Neuron (in vitro differentiated cells): ENCODE results near the gene IGFBP6.
"Not testable (repeated sequence)": the region's sequence is repeated elsewhere in the genome, so short reads cannot be mapped to it uniquely, and the experiment has no call there.

ENCODE experiments used
- H2AFZ ChIP-seq: one replicate; pipeline ENCODE4 v1.6.1; 2013; ENCODE audit warnings: low read depth, mild to moderate bottlenecking, inconsistent platforms, low read length, moderate library complexity
- H3K27me3 ChIP-seq: one replicate; pipeline ENCODE4 v1.6.1; 2013; ENCODE audit warnings: low read length; ENCODE audit not compliant: insufficient read depth
- H3K36me3 ChIP-seq: one replicate; pipeline ENCODE4 v1.6.1; 2013; ENCODE audit warnings: low read length; ENCODE audit not compliant: insufficient read depth
- H3K4me1 ChIP-seq: one replicate; pipeline ENCODE4 v1.6.1; 2013; ENCODE audit warnings: low read length; ENCODE audit not compliant: insufficient read depth
- H3K4me3 ChIP-seq: 2 replicates; pipeline ENCODE4 v1.5.1; 2013; ENCODE audit warnings: mild to moderate bottlenecking, low read length, moderate library complexity
- H3K9me3 ChIP-seq: one replicate; pipeline ENCODE4 v1.6.1; 2013; ENCODE audit warnings: low read length

IGFBP6 gene

GRCh38 chr12:53099071-53099882, 1.8 kb downstream of the IGFBP6 start:
- no peaks in the 10 kb centered on the region for H3K9me3 ChIP-seq
- H3K4me3 ChIP-seq, result no peak overlapping the region
- peaks cover 51% of the 10 kb centered on the region for H3K27me3 ChIP-seq
- peaks cover 14% of the 10 kb centered on the region for H3K4me1 ChIP-seq
- no peaks in the 10 kb centered on the region for H3K36me3 ChIP-seq
- no peak overlapping the region for H2AFZ ChIP-seq

GRCh38 chr12:53100466-53101151, 3.1 kb downstream of the IGFBP6 start:
- no peaks in the 10 kb centered on the region for H3K9me3 ChIP-seq
- no peak overlapping the region for H2AFZ ChIP-seq
- H3K27me3 ChIP-seq, result peaks cover 44% of the 10 kb centered on the region
- H3K36me3 ChIP-seq, result no peaks in the 10 kb centered on the region
- H3K4me3 ChIP-seq, result no peak overlapping the region
- peaks cover 14% of the 10 kb centered on the region for H3K4me1 ChIP-seq

GRCh38 chr12:53101266-53101665, 3.8 kb downstream of the IGFBP6 start:
- Histone ChIP-seq H3K9me3 (no peaks in the 10 kb centered on the region), H2AFZ (no peak overlapping the region), H3K4me3 (no peak overlapping the region), H3K4me1 (peaks cover 14% of the 10 kb centered on the region), H3K27me3 (peaks cover 38% of the 10 kb centered on the region), H3K36me3 (no peaks in the 10 kb centered on the region)

GRCh38 chr12:53101931-53102781, 4.7 kb downstream of the IGFBP6 start:
- H3K4me3 ChIP-seq, result no peak overlapping the region
- no peaks in the 10 kb centered on the region for H3K36me3 ChIP-seq
- peaks cover 29% of the 10 kb centered on the region for H3K27me3 ChIP-seq
- H2AFZ ChIP-seq, result no peak overlapping the region
- H3K9me3 ChIP-seq, result no peaks in the 10 kb centered on the region
- H3K4me1 ChIP-seq, result peaks cover 9% of the 10 kb centered on the region

GRCh38 chr12:53102883-53103807, 5.7 kb downstream of the IGFBP6 start, which contains the start of gene SOAT2:
SOAT2 (plus strand) TSS chr12:53103486; CDS start chr12:53103578, 92 bp downstream.
- Histone ChIP-seq H3K9me3 (no peaks in the 10 kb centered on the region), H3K4me3 (no peak within 1 kb of the TSS), H3K4me1 (peaks cover under 1% of the 10 kb centered on the region), H3K27me3 (peaks cover 19% of the 10 kb centered on the region), H3K36me3 (no peaks in the 10 kb centered on the region), H2AFZ (no peak within 1 kb of the TSS)

GRCh38 chr12:53103860-53104305, 6.4 kb downstream of the IGFBP6 start:
- no peaks in the 10 kb centered on the region for H3K9me3 ChIP-seq
- H3K4me3 ChIP-seq, result no peak overlapping the region
- no peaks in the 10 kb centered on the region for H3K36me3 ChIP-seq
- H3K27me3 ChIP-seq, result peaks cover 12% of the 10 kb centered on the region
- no peak overlapping the region for H2AFZ ChIP-seq
- no peaks in the 10 kb centered on the region for H3K4me1 ChIP-seq

GRCh38 chr12:53105256-53105655, 7.8 kb downstream of the IGFBP6 start:
- no peak overlapping the region for H2AFZ ChIP-seq
- H3K4me1 ChIP-seq, result no peaks in the 10 kb centered on the region
- no peaks in the 10 kb centered on the region for H3K36me3 ChIP-seq
- peaks cover 8% of the 10 kb centered on the region for H3K27me3 ChIP-seq
- no peak overlapping the region for H3K4me3 ChIP-seq
- peaks cover 1% of the 10 kb centered on the region for H3K9me3 ChIP-seq

GRCh38 chr12:53105712-53106439, 8.4 kb downstream of the IGFBP6 start:
- H3K36me3 ChIP-seq, result no peaks in the 10 kb centered on the region
- H3K4me1 ChIP-seq, result no peaks in the 10 kb centered on the region
- H3K27me3 ChIP-seq, result peaks cover 4% of the 10 kb centered on the region
- H2AFZ ChIP-seq, result no peak overlapping the region
- peaks cover 1% of the 10 kb centered on the region for H3K9me3 ChIP-seq
- H3K4me3 ChIP-seq, result no peak overlapping the region

GRCh38 chr12:53107122-53107521, 9.7 kb downstream of the IGFBP6 start:
- Histone ChIP-seq H3K9me3 (peaks cover 1% of the 10 kb centered on the region), H2AFZ (no peak overlapping the region), H3K27me3 (peaks cover 4% of the 10 kb centered on the region), H3K4me1 (no peaks in the 10 kb centered on the region), H3K36me3 (no peaks in the 10 kb centered on the region), H3K4me3 (no peak overlapping the region)

GRCh38 chr12:53112431-53112830, 15.0 kb downstream of the IGFBP6 start:
- not testable (repeated sequence) for H3K9me3 ChIP-seq, H3K4me3 ChIP-seq, H2AFZ ChIP-seq, H3K27me3 ChIP-seq, H3K36me3 ChIP-seq, H3K4me1 ChIP-seq

- H3K4me1 ChIP-seq, result no peaks in the 10 kb centered on the region
- peaks cover 1% of the 10 kb centered on the region for H3K9me3 ChIP-seq
- no peak overlapping the region for H2AFZ ChIP-seq
- H3K36me3 ChIP-seq, result no peaks in the 10 kb centered on the region
- no peak overlapping the region for H3K4me3 ChIP-seq
- H3K27me3 ChIP-seq, result no peaks in the 10 kb centered on the region
These were observed 15.8 kb downstream of the IGFBP6 start for GRCh38 chr12:53113136-53113705.
